H9 (cell line): ENCODE measurements around the gene TLDC2. TPM values are rescaled to one million over a fixed set of nuclear protein-coding genes. Genes with fewer than 3 reads are reported as not detected.

Experiments
- DNase-seq: peaks from one replicate; pipeline ENCODE4 v3.0.0-alpha.2; 2017
- H2AFZ ChIP-seq: one replicate; pipeline ENCODE4 v1.6.1; 2013; ENCODE audit warnings: mild to moderate bottlenecking, low read length, control low read depth, moderate library complexity
- H2AK5ac ChIP-seq: 2 replicates; pipeline ENCODE4 v1.6.1; 2013; ENCODE audit warnings: low read length, control low read depth, mixed read lengths; ENCODE audit not compliant: insufficient read length
- H2BK120ac ChIP-seq: one replicate; pipeline ENCODE4 v1.6.1; 2013; ENCODE audit warnings: low read depth, mild to moderate bottlenecking, low read length, control low read depth, inconsistent platforms; ENCODE audit not compliant: poor library complexity, severe bottlenecking
- H2BK12ac ChIP-seq: 2 replicates; pipeline ENCODE4 v1.6.1; 2013; ENCODE audit warnings: low read length, control low read depth, mixed read lengths, low read depth; ENCODE audit not compliant: insufficient read length
- H2BK15ac ChIP-seq: 2 replicates; pipeline ENCODE4 v1.6.1; 2013; ENCODE audit warnings: low read depth, low read length, control low read depth
- H2BK20ac ChIP-seq: one replicate; pipeline ENCODE4 v1.6.1; 2013; ENCODE audit warnings: low read depth, mild to moderate bottlenecking, low read length, control low read depth, inconsistent platforms; ENCODE audit not compliant: poor library complexity, severe bottlenecking
- H2BK5ac ChIP-seq: 2 replicates; pipeline ENCODE4 v1.6.1; 2013; ENCODE audit warnings: low read length, control low read depth, mixed read lengths; ENCODE audit not compliant: insufficient read length
- H3K14ac ChIP-seq: 2 replicates; pipeline ENCODE4 v1.6.1; 2013; ENCODE audit warnings: low read length, control low read depth; ENCODE audit not compliant: insufficient read depth
- H3K18ac ChIP-seq: 2 replicates; pipeline ENCODE4 v1.6.1; 2013; ENCODE audit warnings: low read depth, mild to moderate bottlenecking, mixed read lengths, low read length, control low read depth; ENCODE audit not compliant: insufficient read length
- H3K23ac ChIP-seq: 2 replicates; pipeline ENCODE4 v1.6.1; 2013; ENCODE audit warnings: low read length, control low read depth, mixed read lengths, low read depth; ENCODE audit not compliant: insufficient read length
- H3K23me2 ChIP-seq: 2 replicates; pipeline ENCODE4 v1.6.1; 2013; ENCODE audit warnings: low read depth, mild to moderate bottlenecking, mixed read lengths, low read length, control low read depth; ENCODE audit not compliant: insufficient read length, poor library complexity, severe bottlenecking
- H3K27ac ChIP-seq: 2 replicates; pipeline ENCODE4 v1.5.1; 2013; ENCODE audit warnings: low read length, control low read depth, mixed read lengths, low read depth; ENCODE audit not compliant: insufficient read length
- H3K27me3 ChIP-seq: 2 replicates; pipeline ENCODE4 v1.6.1; 2013; ENCODE audit warnings: low read length, control low read depth, inconsistent platforms; ENCODE audit not compliant: insufficient read depth
- H3K4ac ChIP-seq: 2 replicates; pipeline ENCODE4 v1.6.1; 2013; ENCODE audit warnings: low read depth, mild to moderate bottlenecking, control low read depth, inconsistent platforms, low read length, moderate library complexity
- H3K4me1 ChIP-seq: 2 replicates; pipeline ENCODE4 v1.6.1; 2013; ENCODE audit warnings: low read length, control low read depth, inconsistent platforms; ENCODE audit not compliant: insufficient read depth
- H3K4me2 ChIP-seq: 2 replicates; pipeline ENCODE4 v1.6.1; 2013; ENCODE audit warnings: low read length, control low read depth, mixed read lengths; ENCODE audit not compliant: insufficient read length, insufficient read depth
- H3K56ac ChIP-seq: 2 replicates; pipeline ENCODE4 v1.6.1; 2013; ENCODE audit warnings: low read depth, mild to moderate bottlenecking, mixed read lengths, low read length, control low read depth; ENCODE audit not compliant: insufficient read length
- H3K79me1 ChIP-seq: 2 replicates; pipeline ENCODE4 v1.6.1; 2013; ENCODE audit warnings: low read depth, mild to moderate bottlenecking, moderate library complexity, low read length, control low read depth, inconsistent platforms; ENCODE audit not compliant: insufficient read depth, poor library complexity, severe bottlenecking
- H3K79me2 ChIP-seq: 2 replicates; pipeline ENCODE4 v1.6.1; 2013; ENCODE audit warnings: low read length, control low read depth, inconsistent platforms; ENCODE audit not compliant: insufficient read depth
- H3K9ac ChIP-seq: 2 replicates; pipeline ENCODE4 v1.6.1; 2013; ENCODE audit warnings: low read length, control low read depth, mixed read lengths; ENCODE audit not compliant: insufficient read length; ENCODE audit errors: extremely low read depth
- H3K9me3 ChIP-seq: one replicate; pipeline ENCODE4 v1.6.1; 2013; ENCODE audit warnings: low read depth, low read length, inconsistent platforms; ENCODE audit not compliant: control insufficient read depth
- H3T11ph ChIP-seq: one replicate; pipeline ENCODE4 v1.6.1; 2013; ENCODE audit warnings: mild to moderate bottlenecking, low read length, control low read depth, inconsistent platforms
- H4K20me1 ChIP-seq: one replicate; pipeline ENCODE4 v1.6.1; 2013; ENCODE audit not compliant: control insufficient read depth, insufficient read length, insufficient read depth
- H4K5ac ChIP-seq: 2 replicates; pipeline ENCODE4 v1.6.1; 2013; ENCODE audit warnings: low read depth, mild to moderate bottlenecking, mixed read lengths, low read length, control low read depth; ENCODE audit not compliant: insufficient read length
- H4K8ac ChIP-seq: replicated peaks from 2 replicates; pipeline ENCODE4 v1.6.1; 2013; ENCODE audit warnings: low read length, control low read depth, mixed read lengths, low read depth; ENCODE audit not compliant: insufficient read length
- H4K91ac ChIP-seq: 2 replicates; pipeline ENCODE4 v1.6.1; 2013; ENCODE audit warnings: low read depth, mild to moderate bottlenecking, moderate library complexity, mixed read lengths, low read length, control low read depth; ENCODE audit not compliant: insufficient read length
- H3K27ac Mint-ChIP-seq, 3 experiments: 2 replicates in 2 of 3; 3 replicates in 1 of 3; pipeline ENCODE4 v1.8.0; 2020 to 2021; ENCODE audit warnings: mixed read lengths in 3 of 3, mild to moderate bottlenecking in 1 of 3, moderate library complexity in 1 of 3
- H3K27me3 Mint-ChIP-seq: 2 replicates; pipeline ENCODE4 v1.8.0; 2021; ENCODE audit warnings: low read depth, mild to moderate bottlenecking, moderate library complexity, mixed read lengths
- H3K36me3 Mint-ChIP-seq, 3 experiments: 2 replicates in 2 of 3; 3 replicates in 1 of 3; pipeline ENCODE4 v1.8.0; 2020 to 2021; ENCODE audit warnings: low read depth in 3 of 3, mixed read lengths in 3 of 3; ENCODE audit not compliant: insufficient read depth in 1 of 3
- H3K4me1 Mint-ChIP-seq, 2 experiments: 2 replicates each; pipeline ENCODE4 v1.8.0; 2020; ENCODE audit warnings: mixed read lengths in 2 of 2
- H3K4me3 Mint-ChIP-seq, 2 experiments: 2 replicates in 1 of 2; 3 replicates in 1 of 2; pipeline ENCODE4 v1.8.0; 2020 to 2021; ENCODE audit warnings: mild to moderate bottlenecking in 2 of 2, mixed read lengths in 2 of 2, moderate library complexity in 1 of 2
- H3K9me3 Mint-ChIP-seq, 2 experiments: 2 replicates in 1 of 2; 3 replicates in 1 of 2; pipeline ENCODE4 v1.8.0; 2020; ENCODE audit warnings: mild to moderate bottlenecking in 2 of 2, mixed read lengths in 2 of 2, moderate library complexity in 1 of 2
- CTCF ChIP-seq: fragments of 200-600 bp; sonication (generic); conservative IDR thresholded peaks from 3 replicates; pipeline ENCODE4 v1.8.0; 2021; ENCODE audit warnings: antibody characterized with exemption, mild to moderate bottlenecking
- WGBS: extraction: QIAGEN DNeasy Blood & Tissue Kit; methylation state at CpG from one replicate; pipeline ENCODE4 v1.1.7; 2013; ENCODE audit warnings: missing lambda C conversion rate, low lambda C conversion rate, mixed read lengths; ENCODE audit not compliant: insufficient read length; ENCODE audit errors: extremely low coverage; 5-methylcytosine and 5-hydroxymethylcytosine counted together
- total RNA-seq: library from RNA; stranded (reverse); gene quantifications from 2 replicates; pipeline ENCODE4 v1.2.1, GENCODE V29; 2021

The TLDC2 gene
- total RNA-seq, 1 experiment from 2014 or later, result 0.11 TPM

GRCh38 chr20:36888880-36889516, 13.1 kb downstream of the TLDC2 start:
- Histone ChIP-seq H2AFZ (no peak overlapping the region), H3K79me2 (no peaks in the 10 kb centered on the region), H3K4me1 (no peaks in the 10 kb centered on the region; the same call in 1 of the 2 replicates), H3T11ph (no peak overlapping the region), H2BK15ac (no peak overlapping the region), H3K27ac (no peak overlapping the region), H3K23me2 (no peaks in the 10 kb centered on the region), H3K56ac (no peak overlapping the region), H4K20me1 (no peaks in the 10 kb centered on the region), H3K9me3 (no peaks in the 10 kb centered on the region), H3K18ac (no peak overlapping the region), H4K8ac (no peak overlapping the region), H2BK120ac (no peak overlapping the region), H4K5ac (no peak overlapping the region), H3K27me3 (no peaks in the 10 kb centered on the region), H3K9ac (no peak overlapping the region), H4K91ac (no peak overlapping the region), H2AK5ac (no peak overlapping the region), H2BK5ac (no peak overlapping the region), H3K4me2 (no peak overlapping the region), H2BK20ac (no peak overlapping the region), H3K79me1 (no peaks in the 10 kb centered on the region), H3K4ac (no peak overlapping the region), H2BK12ac (no peak overlapping the region), H3K23ac (no peak overlapping the region), H3K14ac (no peak overlapping the region)
- no peak for TF ChIP-seq CTCF
- H3K27me3 Mint-ChIP-seq, result no peaks in the 10 kb centered on the region; the same call in 1 of the 2 replicates
- peaks cover 16 to 21% of the 10 kb centered on the region in 2 experiments for H3K4me1 Mint-ChIP-seq
- no peak overlapping the region for H3K27ac Mint-ChIP-seq
- DNase-seq, result no peak
- H3K4me3 Mint-ChIP-seq, result no peak overlapping the region
- no CpG with 5 or more reads among the region's 15 CpGs for WGBS
- H3K9me3 Mint-ChIP-seq, result no peaks in the 10 kb centered on the region
- peaks cover 0 to 31% (median 28%) of the 10 kb centered on the region in 3 experiments; a peak in 6 of 7 replicates for H3K36me3 Mint-ChIP-seq
